ENCODE data around the gene NFU1.

Gene NFU1

GRCh38 chr2:69436938-69437750 lies at the start of gene NFU1:
NFU1 (minus strand) TSS chr2:69437435; CDS start chr2:69437422, 13 bp downstream.
- DNase-seq, result peak; percentile 90

GRCh38 chr2:69483696-69484095 lies 46.5 kb upstream of the NFU1 start:
- DNase-seq, result no peak

- no peak for DNase-seq
Observed at GRCh38 chr2:69483024-69483423, 45.8 kb upstream of the NFU1 start.

GRCh38 chr2:69482471-69482870 lies 45.2 kb upstream of the NFU1 start:
- no peak for DNase-seq

DNA sequence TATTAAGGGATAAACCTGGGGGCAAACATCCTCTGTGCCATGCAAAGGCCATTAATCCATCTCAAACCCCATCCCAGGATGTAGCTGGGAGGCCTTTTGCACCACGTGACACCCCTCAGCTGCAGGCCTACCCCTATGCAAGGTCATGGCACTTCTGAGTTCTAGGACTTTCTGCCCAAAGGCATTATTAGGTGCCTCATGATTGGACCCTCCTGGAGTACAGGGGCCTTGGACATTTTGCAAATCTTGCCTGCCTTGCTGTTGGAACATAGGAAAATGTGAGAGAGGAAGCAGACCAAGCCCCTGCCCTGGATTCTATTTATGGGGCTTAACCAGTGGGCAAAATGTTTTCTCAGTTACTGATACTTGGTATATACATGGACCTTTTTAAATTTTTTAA lies 44.2 kb upstream of the NFU1 start:
- no peak for DNase-seq

DNA sequence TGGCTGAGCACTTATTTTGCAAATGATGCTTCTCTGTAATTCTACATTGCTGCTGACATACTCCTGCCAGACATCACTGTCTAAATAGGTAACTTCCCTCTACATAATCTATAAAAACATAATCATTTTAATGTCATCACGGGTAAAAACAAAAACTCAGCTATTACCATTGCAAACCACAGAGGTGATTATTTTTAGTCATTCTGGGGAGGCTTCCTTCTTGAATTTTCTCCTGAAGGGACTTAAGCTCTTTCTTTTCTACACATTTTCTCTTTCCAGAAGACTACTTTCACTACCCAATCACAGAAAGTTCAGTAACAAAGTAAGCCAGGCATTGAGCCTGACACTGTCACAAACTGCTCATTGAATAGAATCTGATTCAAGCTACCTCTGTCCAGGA lies 40.4 kb upstream of the NFU1 start:
- no peak for DNase-seq

- no peak for DNase-seq
Observed at GRCh38 chr2:69474688-69475087, 37.5 kb upstream of the NFU1 start.

DNA sequence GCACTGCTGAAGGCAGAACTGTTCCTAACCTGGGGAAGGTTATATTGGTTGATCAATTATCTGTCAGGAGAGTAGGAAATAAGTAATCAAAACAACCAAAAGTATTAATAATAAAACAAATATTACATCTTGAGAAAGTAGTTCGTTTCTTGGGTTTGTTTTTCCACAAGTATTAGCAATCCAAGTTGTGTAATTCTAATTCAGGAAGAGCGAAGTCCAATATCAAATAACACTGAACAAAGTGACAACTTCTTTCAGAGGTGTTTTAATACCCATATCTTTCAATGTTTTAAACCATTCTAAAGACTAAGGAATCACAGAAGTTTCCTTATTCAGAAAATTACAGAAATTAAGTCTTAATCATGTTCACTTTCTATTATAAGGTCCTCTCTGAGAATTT lies 34.6 kb upstream of the NFU1 start:
- no peak for DNase-seq

- DNase-seq, result no peak
Observed at GRCh38 chr2:69470911-69471310, 33.7 kb upstream of the NFU1 start.

DNA sequence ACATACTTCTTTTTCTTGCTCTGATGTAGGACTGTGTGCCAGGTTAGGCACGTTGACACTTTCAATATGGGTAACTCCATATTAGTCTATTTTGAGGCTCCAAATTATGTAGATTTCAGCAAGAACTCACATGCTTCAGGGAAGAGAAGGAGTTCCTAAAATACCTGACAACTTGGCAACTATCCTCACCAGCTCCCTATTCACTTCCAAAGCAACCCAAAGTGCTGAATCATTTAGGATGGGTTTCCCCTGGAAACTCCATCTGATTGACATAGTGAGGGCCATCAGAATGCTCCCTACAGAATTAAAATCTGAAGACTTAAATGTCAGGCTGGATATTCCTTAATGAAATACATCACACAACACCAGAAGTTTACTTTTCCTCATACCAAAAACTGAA lies 32.5 kb upstream of the NFU1 start:
- no peak for DNase-seq

DNA sequence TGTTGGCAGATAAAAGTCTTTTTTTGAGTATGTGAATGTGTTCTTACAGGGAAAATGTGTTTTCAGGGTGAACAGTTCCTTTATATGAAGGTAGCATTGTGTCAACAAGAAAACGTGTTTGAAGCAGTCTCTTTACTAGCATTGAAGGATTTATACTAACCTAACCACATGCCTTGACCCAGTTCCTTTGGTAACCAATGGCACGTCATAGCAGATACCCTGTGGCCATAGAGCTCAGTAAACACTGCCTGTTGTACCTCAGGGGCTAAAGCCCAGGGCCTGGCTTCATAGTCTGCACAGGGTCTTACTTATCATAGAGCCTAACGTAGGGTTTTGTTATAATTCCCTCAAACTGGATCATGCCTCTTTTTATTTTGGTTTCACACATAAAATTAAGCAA lies 32.1 kb upstream of the NFU1 start:
- DNase-seq, result no peak

- DNase-seq, result no peak
Observed at GRCh38 chr2:69466728-69467127, 29.5 kb upstream of the NFU1 start.

DNA sequence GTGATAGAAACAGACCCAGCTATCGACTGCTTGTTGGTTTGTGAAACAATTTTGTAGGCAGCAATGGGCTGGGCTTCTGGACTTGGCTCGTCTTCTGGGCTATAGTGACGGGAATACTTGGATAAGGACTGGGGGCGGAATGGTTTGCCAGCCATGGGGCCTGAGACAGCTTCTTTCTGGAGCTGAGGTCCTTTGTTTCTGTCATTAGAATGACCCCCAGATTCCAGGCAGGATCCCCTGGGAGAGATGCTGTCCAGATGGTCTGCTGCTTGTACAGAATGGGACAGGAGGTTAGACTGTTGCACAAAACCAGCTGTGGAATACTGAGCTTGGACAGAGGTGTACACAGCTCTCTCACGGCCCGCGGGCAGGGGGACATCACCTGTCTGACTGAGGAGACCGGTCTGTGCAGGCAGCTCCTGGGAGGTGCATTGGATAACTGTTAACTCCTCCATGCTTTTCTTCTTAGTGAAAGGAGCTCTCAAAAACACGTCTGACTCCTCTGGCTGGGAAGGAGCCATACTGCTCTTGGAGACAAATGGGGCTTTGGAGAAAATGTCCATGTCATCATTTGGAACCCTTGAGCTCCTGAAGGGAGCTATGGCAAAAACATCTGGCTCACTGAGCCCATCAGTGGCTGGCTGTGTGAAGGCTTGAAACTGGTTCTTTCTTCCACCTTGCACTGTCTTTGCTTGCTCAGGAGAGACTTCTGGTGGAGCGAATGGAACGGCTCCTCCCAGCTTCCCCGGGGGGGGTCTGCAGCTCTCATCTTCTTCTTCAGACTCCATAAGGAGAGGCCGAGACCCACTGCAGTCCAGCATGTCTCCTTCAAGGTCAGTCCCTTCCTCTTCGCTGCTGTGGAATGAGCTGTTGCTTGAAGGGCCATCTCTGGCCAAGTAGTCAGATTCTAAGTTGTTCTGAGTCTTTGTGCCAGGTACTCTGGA lies 28.6 kb upstream of the NFU1 start:
- DNase-seq, result no peak

GRCh38 chr2:69464575-69464974 lies 27.3 kb upstream of the NFU1 start:
- no peak for DNase-seq

- no peak for DNase-seq
Observed at GRCh38 chr2:69462780-69463179, 25.5 kb upstream of the NFU1 start.

DNA sequence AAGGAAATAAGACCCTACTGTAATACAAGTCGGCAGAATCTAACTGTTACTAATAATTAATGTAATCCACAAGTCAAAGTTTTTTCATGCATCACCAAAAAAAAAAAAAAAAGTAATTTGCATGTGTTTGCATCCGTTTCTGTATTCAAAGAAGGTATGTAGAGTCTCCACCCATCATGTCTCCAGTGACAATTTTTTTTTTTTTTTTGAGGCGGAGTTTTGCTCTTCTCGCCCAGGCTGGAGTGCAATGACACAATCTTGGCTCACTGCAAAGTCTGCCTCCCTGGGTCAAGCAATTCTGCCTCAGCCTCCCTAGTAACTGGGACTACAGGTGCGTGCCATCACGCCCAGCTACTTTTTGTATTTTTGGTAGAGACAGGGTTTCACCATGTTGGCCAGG lies 24.2 kb upstream of the NFU1 start:
- no peak for DNase-seq

GRCh38 chr2:69459936-69460335 lies 22.7 kb upstream of the NFU1 start:
- no peak for DNase-seq

GRCh38 chr2:69456950-69457445 lies 19.8 kb upstream of the NFU1 start:
- no peak for DNase-seq

GRCh38 chr2:69456154-69456553 lies 18.9 kb upstream of the NFU1 start:
- DNase-seq, result no peak

- no peak for DNase-seq
Observed at GRCh38 chr2:69454976-69455375, 17.7 kb upstream of the NFU1 start.

DNA sequence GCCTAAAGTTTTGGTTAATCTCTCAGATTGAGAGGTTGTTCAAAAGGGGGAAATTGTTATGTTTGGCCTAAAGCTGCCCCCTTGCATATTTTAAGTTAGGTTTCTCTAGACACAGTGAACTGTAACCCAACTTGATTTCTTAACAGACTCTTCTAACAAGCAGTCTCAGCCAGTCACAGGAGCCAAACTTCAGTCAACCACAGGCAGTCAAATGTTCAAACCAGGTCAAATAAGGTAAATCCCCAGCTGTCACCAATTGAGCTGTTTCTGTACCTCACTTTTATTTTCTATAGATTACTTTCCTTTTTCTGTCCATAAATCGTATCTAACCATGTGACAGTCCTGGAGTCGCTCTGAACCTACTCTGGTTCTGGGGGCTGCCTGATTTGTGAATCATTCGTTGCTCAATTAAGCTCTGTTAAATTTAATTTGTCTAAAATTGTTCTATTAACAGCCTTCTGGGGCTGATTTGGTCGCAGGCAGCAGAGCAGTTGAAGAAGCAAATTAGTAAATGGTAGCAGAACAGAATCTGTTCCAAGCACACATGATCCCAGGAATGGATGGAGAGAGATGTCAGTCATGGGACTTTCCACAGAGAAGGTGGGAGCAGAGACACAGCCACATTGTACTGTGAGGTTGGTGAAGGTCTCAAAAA lies 16.4 kb upstream of the NFU1 start:
- peak; percentile 17 for DNase-seq

DNA sequence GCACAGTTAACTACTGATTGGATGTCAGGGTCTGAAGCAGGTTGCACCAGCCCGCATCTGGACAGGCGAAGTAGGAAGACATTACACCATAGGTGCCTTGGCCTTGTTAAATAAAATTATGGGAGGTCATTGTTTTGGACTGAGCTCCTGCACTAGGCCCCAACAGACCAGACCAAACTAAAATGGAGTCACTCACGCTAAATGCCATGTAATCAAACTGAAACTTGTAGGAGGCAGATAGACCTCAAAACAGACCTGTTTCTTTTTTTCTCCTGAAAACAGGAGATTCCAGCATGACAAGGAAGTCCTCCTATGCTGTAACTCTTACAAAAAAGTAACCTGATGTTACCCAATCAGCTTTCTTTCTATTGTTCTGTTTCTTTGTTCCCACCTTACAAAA lies 15.5 kb upstream of the NFU1 start:
- no peak for DNase-seq

DNA sequence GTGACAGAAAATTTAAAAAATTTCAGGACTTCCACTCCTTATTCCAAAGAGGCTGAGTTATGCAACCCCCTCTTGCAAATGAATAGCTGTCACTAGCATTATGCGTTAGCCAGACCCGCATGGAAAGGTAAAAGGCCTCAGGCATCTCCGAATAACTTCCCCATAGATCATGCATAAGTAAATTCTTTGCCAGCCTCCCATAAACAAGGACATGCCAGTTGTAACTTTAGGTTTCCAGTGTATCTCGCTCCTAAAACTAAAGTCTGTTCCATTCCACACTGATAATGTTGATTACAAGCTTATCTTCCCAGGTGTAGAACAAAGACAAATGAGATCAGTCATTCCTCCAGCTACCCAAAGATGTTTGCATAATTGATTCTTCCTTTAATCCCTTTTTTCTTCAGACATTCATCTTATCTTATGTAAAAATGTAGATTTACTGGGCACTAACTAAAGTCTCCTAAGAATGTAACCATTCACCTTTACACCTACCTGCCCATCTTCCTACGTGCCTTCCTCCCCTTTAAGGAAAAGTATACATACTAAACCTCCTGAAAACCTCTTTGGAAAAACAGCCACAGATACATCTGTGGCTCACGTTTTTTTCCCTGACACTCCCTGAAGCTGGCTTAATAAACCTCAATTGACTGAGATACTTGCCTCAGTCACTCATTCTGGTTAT lies 13.6 kb upstream of the NFU1 start:
- DNase-seq, result no peak

Measured in stimulated activated CD4-positive, alpha-beta T cell treated with anti-CD3 and anti-CD28 coated beads, Interleukin-4, amount 100 ng/mL, for 24 hours (primary cell).